ENCODE measurements around the gene GASK1A. TPM values are rescaled to one million over a fixed set of nuclear protein-coding genes. Genes with fewer than 3 reads are reported as not detected.

The GASK1A gene
- total and polyA plus RNA-seq, 2 experiments from 2014 or later = 2.6 to 11.1 TPM

GRCh38 chr3:43097400-43098080, 118.4 kb downstream of the GASK1A start:
- Mint-ChIP-seq H3K27me3 (ENCODE audit: insufficient read depth, low read depth, poor library complexity) (peaks cover 7% of the 10 kb centered on the region), H3K4me3 (no peak overlapping the region), H3K36me3 (ENCODE audit: low read depth) (no peaks in the 10 kb centered on the region), H3K27ac (no peak overlapping the region), H3K4me1 (peaks cover 2% of the 10 kb centered on the region; the same call in 1 of the 3 replicates), H3K9me3 (no peaks in the 10 kb centered on the region)
- no peak for DNase-seq (ENCODE audit: low spot score)
- peaks cover 12% of the 10 kb centered on the region for H3K79me2 ChIP-seq (replicated peaks; ENCODE audit: insufficient read depth)
- H3K4me3 ChIP-seq = no peak overlapping the region
- H3K9me2 ChIP-seq (ENCODE audit: insufficient read depth) = no peaks in the 10 kb centered on the region; the same call in 1 of the 2 replicates
- ATAC-seq = no peak
- no peaks in the 10 kb centered on the region for H3K27me3 ChIP-seq (ENCODE audit: insufficient read depth)
- H4K20me1 ChIP-seq (replicated peaks; ENCODE audit: insufficient read depth) = peaks cover 5% of the 10 kb centered on the region; the same call in 1 of the 2 replicates
- no peak overlapping the region for H3K4me2 ChIP-seq
- no peak overlapping the region for H2AFZ ChIP-seq
- H3F3A ChIP-seq (replicated peaks; ENCODE audit: low read depth) = no peaks in the 10 kb centered on the region
- no peak for TF ChIP-seq POLR2AphosphoS5 (IDR thresholded peaks at IDR 0.05; ENCODE audit: low read depth)
- TF ChIP-seq CREB1 (CRISPR knock-in tag; IDR thresholded peaks at IDR 0.05; ENCODE audit: low read depth) = no peak
- no peak for TF ChIP-seq ETS1 (IDR thresholded peaks at IDR 0.05)
- TF ChIP-seq STAT1 (IDR thresholded peaks at IDR 0.05; ENCODE audit: unreplicated experiment) = no peak
- no peak for TF ChIP-seq ZNF331 (CRISPR knock-in tag; IDR thresholded peaks at IDR 0.05; ENCODE audit: low read depth)
- TF ChIP-seq ZNF114 (CRISPR knock-in tag; IDR thresholded peaks at IDR 0.05) = no peak
- no peak for TF ChIP-seq JUNB (IDR thresholded peaks at IDR 0.05; ENCODE audit: unreplicated experiment)
- TF ChIP-seq CTCF (conservative IDR thresholded peaks at IDR 0.05; ENCODE audit: low read depth in 2 of 2) = no peak
- no peak for TF ChIP-seq EZH2 (IDR thresholded peaks at IDR 0.05; ENCODE audit: low read depth, unreplicated experiment)
- no peak for TF ChIP-seq EZH2phosphoT487 (IDR thresholded peaks at IDR 0.05; ENCODE audit: unreplicated experiment)
- TF ChIP-seq REST (IDR thresholded peaks at IDR 0.05; ENCODE audit: unreplicated experiment) = no peak
- TF ChIP-seq NANOG (IDR thresholded peaks at IDR 0.05; ENCODE audit: borderline replicate concordance) = no peak
- TF ChIP-seq ZNF462 (CRISPR knock-in tag; IDR thresholded peaks at IDR 0.05) = no peak
- H3K36me3 ChIP-seq (ENCODE audit: insufficient read depth) = no peaks in the 10 kb centered on the region
- no peaks in the 10 kb centered on the region for H3K4me1 ChIP-seq (ENCODE audit: insufficient read depth)
- no peak overlapping the region for H3K27ac ChIP-seq (ENCODE audit: low read depth)

Data from GM23338 (cell line).